ENCODE results near the gene LHFPL3. TPM values are rescaled to one million over a fixed set of nuclear protein-coding genes. Genes with fewer than 3 reads are reported as not detected.

Gene LHFPL3
- total and polyA plus RNA-seq, 2 donors (not counting 3 experiments of a cell fraction or from before 2014, with no cell fraction given) = not detected

DNA sequence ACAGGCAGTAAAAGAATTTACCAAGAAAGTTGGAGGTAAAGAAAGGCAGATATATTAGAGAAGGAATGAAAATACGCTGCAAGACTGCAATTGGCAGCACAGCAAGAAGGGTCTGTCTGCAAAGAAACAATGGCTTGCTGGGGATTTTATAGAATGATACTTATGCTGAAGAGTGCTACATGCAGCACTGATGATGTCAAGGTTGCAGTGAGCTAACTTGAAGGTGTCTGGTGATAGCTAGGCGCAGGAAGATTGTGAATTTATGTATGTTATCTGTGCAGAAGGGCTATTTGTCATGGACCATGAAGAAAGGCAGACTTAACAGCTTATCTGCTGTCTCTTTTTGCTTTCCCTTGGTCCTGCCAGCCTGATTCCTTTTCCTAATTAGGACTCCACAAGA is 366.3 kb downstream of the LHFPL3 start:
- H2AFZ ChIP-seq (ENCODE audit: low read depth, low read length) = no peak overlapping the region
- no peak for FAIRE-seq
- dilution Hi-C loops (cut with MboI; ENCODE audit: extremely low pct_ligation_motif_present, low sequenced_read_pairs) (no loop called here), intact Hi-C loops (cut with micrococcal nuclease) (no loop called here)
- no peaks in the 10 kb centered on the region for H4K20me1 ChIP-seq (replicated peaks; ENCODE audit: control insufficient read depth, extremely low read depth, insufficient read depth, low read length)
- H3K4me3 ChIP-seq (replicated peaks in 1 of 3; ENCODE audit: insufficient read depth in 1 of 3, low read depth in 1 of 3, low read length in 3 of 3) = no peak overlapping the region
- H3K27ac ChIP-seq (ENCODE audit: insufficient read depth, low read depth, low read length) = no peak overlapping the region
- ChIA-PET POLR2A (no interaction called here), CTCF (no interaction called here)
- no peaks in the 10 kb centered on the region for H3K79me2 ChIP-seq (ENCODE audit: control insufficient read depth, insufficient read depth, low read length)
- H3K9ac ChIP-seq (replicated peaks; ENCODE audit: extremely low read depth, insufficient read depth, low read length) = no peak overlapping the region
- H3K27me3 ChIP-seq (ENCODE audit: control insufficient read depth in 2 of 2, insufficient read depth in 2 of 2, low read length in 2 of 2) = no peaks in the 10 kb centered on the region
- no TSS peak for BruUV-seq (replicated peaks)
- H3K9me1 ChIP-seq (replicated peaks; ENCODE audit: control insufficient read depth, extremely low read depth, insufficient read depth, low read length) = no peaks in the 10 kb centered on the region
- H3K36me3 ChIP-seq (ENCODE audit: control insufficient read depth in 2 of 2, extremely low read depth in 1 of 2, insufficient read depth in 2 of 2, low read length in 2 of 2) = no peaks in the 10 kb centered on the region
- no peak for DNase-seq (ENCODE audit: low read depth, low spot score)
- H3K4me2 ChIP-seq (ENCODE audit: insufficient read depth, low read length) = no peak overlapping the region
- H3K9me3 ChIP-seq (replicated peaks; ENCODE audit: control insufficient read depth, insufficient read depth, low read length) = no peaks in the 10 kb centered on the region
- H3K4me1 ChIP-seq (ENCODE audit: control insufficient read depth, extremely low read depth, insufficient read depth, low read length) = no peaks in the 10 kb centered on the region
- TF ChIP-seq POLR2A (IDR thresholded peaks at IDR 0.05; ENCODE audit: low read depth, low read length) (no peak), GATA2 (IDR thresholded peaks at IDR 0.05; ENCODE audit: insufficient read depth, insufficient read length, low read depth, low read length) (no peak), MYC (IDR thresholded peaks at IDR 0.05; ENCODE audit: low read depth, low read length) (no peak), POLR2AphosphoS5 (IDR thresholded peaks at IDR 0.05; ENCODE audit: insufficient read depth, low read depth, low read length) (no peak), JUN (IDR thresholded peaks at IDR 0.05; ENCODE audit: borderline replicate concordance, insufficient read depth, insufficient read length, low read depth) (no peak), FOS (IDR thresholded peaks at IDR 0.05; ENCODE audit: borderline replicate concordance, insufficient read depth, low read length) (no peak)
- TF ChIP-seq, protein P1, sequence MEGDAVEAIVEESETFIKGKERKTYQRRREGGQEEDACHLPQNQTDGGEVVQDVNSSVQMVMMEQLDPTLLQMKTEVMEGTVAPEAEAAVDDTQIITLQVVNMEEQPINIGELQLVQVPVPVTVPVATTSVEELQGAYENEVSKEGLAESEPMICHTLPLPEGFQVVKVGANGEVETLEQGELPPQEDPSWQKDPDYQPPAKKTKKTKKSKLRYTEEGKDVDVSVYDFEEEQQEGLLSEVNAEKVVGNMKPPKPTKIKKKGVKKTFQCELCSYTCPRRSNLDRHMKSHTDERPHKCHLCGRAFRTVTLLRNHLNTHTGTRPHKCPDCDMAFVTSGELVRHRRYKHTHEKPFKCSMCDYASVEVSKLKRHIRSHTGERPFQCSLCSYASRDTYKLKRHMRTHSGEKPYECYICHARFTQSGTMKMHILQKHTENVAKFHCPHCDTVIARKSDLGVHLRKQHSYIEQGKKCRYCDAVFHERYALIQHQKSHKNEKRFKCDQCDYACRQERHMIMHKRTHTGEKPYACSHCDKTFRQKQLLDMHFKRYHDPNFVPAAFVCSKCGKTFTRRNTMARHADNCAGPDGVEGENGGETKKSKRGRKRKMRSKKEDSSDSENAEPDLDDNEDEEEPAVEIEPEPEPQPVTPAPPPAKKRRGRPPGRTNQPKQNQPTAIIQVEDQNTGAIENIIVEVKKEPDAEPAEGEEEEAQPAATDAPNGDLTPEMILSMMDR (IDR thresholded peaks at IDR 0.05; ENCODE audit: extremely low read depth in 1 of 2, insufficient read depth in 1 of 2, low read depth in 1 of 2, low read length in 2 of 2) = no peak
- TF ChIP-seq, protein P2, sequence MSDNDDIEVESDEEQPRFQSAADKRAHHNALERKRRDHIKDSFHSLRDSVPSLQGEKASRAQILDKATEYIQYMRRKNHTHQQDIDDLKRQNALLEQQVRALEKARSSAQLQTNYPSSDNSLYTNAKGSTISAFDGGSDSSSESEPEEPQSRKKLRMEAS (IDR thresholded peaks at IDR 0.05; ENCODE audit: insufficient read depth, insufficient read length) = no peak

Data from endothelial cell of umbilical vein (primary cell).